ENCODE data around the gene NELFE.

The NELFE gene

GRCh38 chr6:31965700-31966099, 6.9 kb upstream of the NELFE start:
- Mint-ChIP-seq H3K4me3 (no peak overlapping the region), H3K4me1 (peaks cover 8% of the 10 kb centered on the region), H3K27me3 (ENCODE audit: low read depth) (no peaks in the 10 kb centered on the region), H3K27ac (no peak overlapping the region), H3K36me3 (ENCODE audit: low read depth) (peaks cover 46% of the 10 kb centered on the region), H3K9me3 (no peaks in the 10 kb centered on the region)
- TF ChIP-seq, protein P1, sequence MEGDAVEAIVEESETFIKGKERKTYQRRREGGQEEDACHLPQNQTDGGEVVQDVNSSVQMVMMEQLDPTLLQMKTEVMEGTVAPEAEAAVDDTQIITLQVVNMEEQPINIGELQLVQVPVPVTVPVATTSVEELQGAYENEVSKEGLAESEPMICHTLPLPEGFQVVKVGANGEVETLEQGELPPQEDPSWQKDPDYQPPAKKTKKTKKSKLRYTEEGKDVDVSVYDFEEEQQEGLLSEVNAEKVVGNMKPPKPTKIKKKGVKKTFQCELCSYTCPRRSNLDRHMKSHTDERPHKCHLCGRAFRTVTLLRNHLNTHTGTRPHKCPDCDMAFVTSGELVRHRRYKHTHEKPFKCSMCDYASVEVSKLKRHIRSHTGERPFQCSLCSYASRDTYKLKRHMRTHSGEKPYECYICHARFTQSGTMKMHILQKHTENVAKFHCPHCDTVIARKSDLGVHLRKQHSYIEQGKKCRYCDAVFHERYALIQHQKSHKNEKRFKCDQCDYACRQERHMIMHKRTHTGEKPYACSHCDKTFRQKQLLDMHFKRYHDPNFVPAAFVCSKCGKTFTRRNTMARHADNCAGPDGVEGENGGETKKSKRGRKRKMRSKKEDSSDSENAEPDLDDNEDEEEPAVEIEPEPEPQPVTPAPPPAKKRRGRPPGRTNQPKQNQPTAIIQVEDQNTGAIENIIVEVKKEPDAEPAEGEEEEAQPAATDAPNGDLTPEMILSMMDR (IDR thresholded peaks at IDR 0.05; ENCODE audit: unreplicated experiment in 3 of 3), result no peak

DNA sequence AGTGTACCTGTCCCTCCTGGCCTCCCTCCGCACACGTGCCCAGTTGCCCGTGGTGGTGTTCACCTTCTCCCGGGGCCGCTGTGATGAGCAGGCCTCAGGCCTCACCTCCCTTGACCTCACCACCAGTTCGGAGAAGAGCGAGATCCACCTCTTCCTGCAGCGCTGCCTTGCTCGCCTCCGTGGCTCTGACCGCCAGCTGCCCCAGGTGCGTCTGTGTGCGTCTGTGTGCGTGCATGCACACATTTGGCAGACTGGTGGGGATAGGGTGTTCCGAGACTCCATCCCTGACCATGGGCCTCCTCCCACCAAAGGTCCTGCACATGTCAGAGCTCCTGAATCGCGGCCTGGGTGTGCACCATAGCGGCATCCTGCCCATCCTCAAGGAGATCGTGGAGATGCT, 5.2 kb upstream of the NELFE start:
- TF ChIP-seq, protein P1 (IDR thresholded peaks at IDR 0.05; ENCODE audit: unreplicated experiment in 3 of 3), result no peak
- Mint-ChIP-seq H3K4me3 (peak overlapping the region in 1 of 3 experiments; percentile 13), H3K4me1 (peaks cover 4% of the 10 kb centered on the region), H3K27ac (no peak overlapping the region), H3K36me3 (ENCODE audit: low read depth) (peaks cover 43% of the 10 kb centered on the region), H3K27me3 (ENCODE audit: low read depth) (no peaks in the 10 kb centered on the region), H3K9me3 (no peaks in the 10 kb centered on the region)

DNA sequence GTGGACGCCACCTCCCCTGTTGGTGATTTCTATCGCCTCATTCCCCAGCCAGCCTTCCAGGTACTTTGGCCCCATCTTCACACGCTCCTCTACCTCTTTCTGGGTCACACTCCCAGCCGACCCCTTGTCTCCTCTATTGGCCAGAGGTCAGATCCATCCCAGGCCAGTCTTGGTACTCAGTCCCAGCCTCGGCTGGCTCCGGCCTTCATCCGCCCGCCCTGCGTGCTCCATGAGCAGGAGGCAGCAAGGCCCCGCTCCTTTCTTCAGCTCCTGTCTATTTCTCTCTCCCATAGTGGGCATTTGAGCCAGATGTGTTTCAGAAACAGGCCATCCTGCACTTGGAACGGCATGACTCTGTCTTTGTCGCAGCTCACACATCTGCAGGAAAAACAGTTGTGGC, 2.8 kb upstream of the NELFE start:
- Mint-ChIP-seq H3K9me3 (no peaks in the 10 kb centered on the region), H3K4me3 (peak overlapping the region; percentile 61 to 100 (median 99)), H3K27me3 (ENCODE audit: low read depth) (no peaks in the 10 kb centered on the region), H3K27ac (no peak overlapping the region), H3K4me1 (peaks cover 20% of the 10 kb centered on the region), H3K36me3 (ENCODE audit: low read depth) (peaks cover 35% of the 10 kb centered on the region)
- TF ChIP-seq, protein P1 (IDR thresholded peaks at IDR 0.05; ENCODE audit: unreplicated experiment in 3 of 3), result no peak

GRCh38 chr6:31958412-31958740, 395 bp downstream of the NELFE start:
- Mint-ChIP-seq H3K27me3 (ENCODE audit: low read depth) (no peaks in the 10 kb centered on the region), H3K4me1 (peaks cover 20% of the 10 kb centered on the region), H3K9me3 (no peaks in the 10 kb centered on the region), H3K4me3 (peak overlapping the region; percentile 99 to 100 (median 99)), H3K36me3 (ENCODE audit: low read depth) (peaks cover 49% of the 10 kb centered on the region), H3K27ac (peak overlapping the region; percentile 80 to 90 (median 86))
- TF ChIP-seq, protein P1 (IDR thresholded peaks at IDR 0.05; ENCODE audit: unreplicated experiment in 3 of 3), result no peak

DNA sequence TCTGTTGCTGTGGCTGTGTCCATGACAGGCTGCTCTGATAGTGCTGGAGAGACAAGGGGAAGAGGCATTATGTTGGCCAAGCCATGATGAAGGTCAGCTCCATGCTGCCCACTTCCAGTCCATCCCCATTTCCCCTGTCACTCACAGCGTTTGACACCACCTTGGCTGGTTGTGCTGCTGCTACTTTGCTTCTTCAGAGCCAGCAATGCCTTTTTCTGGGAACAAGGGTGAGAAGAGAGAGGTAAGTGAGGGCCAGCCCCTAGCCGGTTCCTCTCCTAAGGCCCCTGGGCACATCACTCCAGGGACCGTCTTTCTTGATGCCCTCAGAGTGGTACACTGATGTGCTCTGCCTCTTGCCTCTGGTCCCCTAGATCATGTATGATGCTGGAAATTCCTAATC, 2.0 kb downstream of the NELFE start:
- Mint-ChIP-seq H3K4me3 (peak overlapping the region; percentile 99 to 100 (median 99)), H3K36me3 (ENCODE audit: low read depth) (peaks cover 47% of the 10 kb centered on the region), H3K27me3 (ENCODE audit: low read depth) (no peaks in the 10 kb centered on the region), H3K27ac (no peak overlapping the region), H3K4me1 (peaks cover 20% of the 10 kb centered on the region), H3K9me3 (no peaks in the 10 kb centered on the region)
- TF ChIP-seq, protein P1 (IDR thresholded peaks at IDR 0.05; ENCODE audit: unreplicated experiment in 3 of 3), result no peak

- Mint-ChIP-seq H3K27me3 (ENCODE audit: low read depth) (no peaks in the 10 kb centered on the region), H3K4me1 (peaks cover 20% of the 10 kb centered on the region), H3K36me3 (ENCODE audit: low read depth) (peaks cover 48% of the 10 kb centered on the region), H3K27ac (no peak overlapping the region), H3K4me3 (peak overlapping the region in 2 of 3 experiments; percentile 46 to 55), H3K9me3 (no peaks in the 10 kb centered on the region)
- TF ChIP-seq, protein P1 (IDR thresholded peaks at IDR 0.05; ENCODE audit: unreplicated experiment in 3 of 3), result no peak
Observed at GRCh38 chr6:31954511-31954910, 4.3 kb downstream of the NELFE start.

All from nephron (organoid).